A204.1 (cell line): ENCODE data around the gene SLC10A7.
A peak's percentile ranks its signal among the peaks of the same experiment; 100 is the strongest.

Source experiments
- FAIRE-seq: peaks from 2 replicates; lab custom pipeline; 2012; peaks lifted over from hg19 to GRCh38; lab: Jason Lieb, UNC

The SLC10A7 gene

GRCh38 chr4:146521541-146522097 lies at the start of gene SLC10A7:
SLC10A7 (minus strand) TSS chr4:146521940; CDS start chr4:146521717, 223 bp downstream.
- FAIRE-seq, result no peak

GRCh38 chr4:146567396-146567795 lies 45.7 kb upstream of the SLC10A7 start:
- no peak for FAIRE-seq

- no peak for FAIRE-seq
Measured at GRCh38 chr4:146564492-146564891, 42.8 kb upstream of the SLC10A7 start.

GRCh38 chr4:146550161-146550560 lies 28.4 kb upstream of the SLC10A7 start:
- no peak for FAIRE-seq

GRCh38 chr4:146548443-146548842 lies 26.7 kb upstream of the SLC10A7 start:
- FAIRE-seq, result no peak

- FAIRE-seq, result no peak
Measured at GRCh38 chr4:146545102-146545501, 23.4 kb upstream of the SLC10A7 start.

- FAIRE-seq, result no peak
Measured at GRCh38 chr4:146534178-146534577, 12.4 kb upstream of the SLC10A7 start.

GRCh38 chr4:146525754-146526153 lies 4.0 kb upstream of the SLC10A7 start:
- no peak for FAIRE-seq

GRCh38 chr4:146524663-146525062 lies 2.9 kb upstream of the SLC10A7 start:
- FAIRE-seq, result no peak

- no peak for FAIRE-seq
Measured at GRCh38 chr4:146522869-146523205, 1.1 kb upstream of the SLC10A7 start.

GRCh38 chr4:146522098-146522868 lies 543 bp upstream of the SLC10A7 start:
- FAIRE-seq, result no peak

GRCh38 chr4:146520896-146521540 lies 722 bp downstream of the SLC10A7 start:
- FAIRE-seq, result no peak

GRCh38 chr4:146514651-146515357 lies 6.9 kb downstream of the SLC10A7 start:
- FAIRE-seq, result no peak

- no peak for FAIRE-seq
Measured at GRCh38 chr4:146513548-146513947, 8.2 kb downstream of the SLC10A7 start.

GRCh38 chr4:146511381-146511780 lies 10.4 kb downstream of the SLC10A7 start:
- no peak for FAIRE-seq

- peak; percentile 27 for FAIRE-seq
Measured at GRCh38 chr4:146510942-146511341, 10.8 kb downstream of the SLC10A7 start.

- FAIRE-seq, result no peak
Measured at GRCh38 chr4:146508229-146508939, 13.4 kb downstream of the SLC10A7 start.

GRCh38 chr4:146507632-146508031 lies 14.1 kb downstream of the SLC10A7 start:
- no peak for FAIRE-seq

- no peak for FAIRE-seq
Measured at GRCh38 chr4:146506272-146506671, 15.5 kb downstream of the SLC10A7 start.

- FAIRE-seq, result no peak
Measured at GRCh38 chr4:146500216-146500615, 21.5 kb downstream of the SLC10A7 start.

- FAIRE-seq, result no peak
Measured at GRCh38 chr4:146498291-146498690, 23.4 kb downstream of the SLC10A7 start.

GRCh38 chr4:146495269-146495668 lies 26.5 kb downstream of the SLC10A7 start:
- no peak for FAIRE-seq
